GM19025 (cell line): Measurements from ENCODE around the gene RFLNA.
"Not testable (repeated sequence)": the region's sequence is repeated elsewhere in the genome, so short reads cannot be mapped to it uniquely, and the experiment has no call there.

Experiments
- ATAC-seq: cut with Tn5 transposase; IDR thresholded peaks from one replicate; pipeline ENCODE4 v1.9.1; 2021; ENCODE audit warnings: mild to moderate bottlenecking, low read depth, moderate library complexity; ENCODE audit not compliant: unreplicated experiment

Gene RFLNA

DNA sequence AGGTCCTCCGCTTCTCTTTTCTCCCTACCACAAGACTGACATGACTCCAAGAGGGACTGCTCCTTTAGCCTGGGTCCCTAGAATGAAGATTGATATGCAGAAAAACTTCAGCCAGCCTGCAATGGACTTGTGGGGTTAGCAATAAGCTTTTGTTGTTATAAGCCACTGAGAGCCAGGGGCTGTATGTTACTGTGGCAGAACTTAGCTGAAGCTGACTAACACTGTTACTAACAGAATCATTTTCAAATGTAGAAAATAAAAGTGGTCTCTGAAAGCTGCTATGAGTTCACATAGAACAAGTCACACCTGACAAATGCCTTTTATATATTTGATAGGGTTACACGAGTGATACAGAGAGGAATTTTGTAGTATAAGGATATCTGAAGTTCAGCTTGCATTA is 13.6 kb upstream of the RFLNA start:
- ATAC-seq, result no peak

DNA sequence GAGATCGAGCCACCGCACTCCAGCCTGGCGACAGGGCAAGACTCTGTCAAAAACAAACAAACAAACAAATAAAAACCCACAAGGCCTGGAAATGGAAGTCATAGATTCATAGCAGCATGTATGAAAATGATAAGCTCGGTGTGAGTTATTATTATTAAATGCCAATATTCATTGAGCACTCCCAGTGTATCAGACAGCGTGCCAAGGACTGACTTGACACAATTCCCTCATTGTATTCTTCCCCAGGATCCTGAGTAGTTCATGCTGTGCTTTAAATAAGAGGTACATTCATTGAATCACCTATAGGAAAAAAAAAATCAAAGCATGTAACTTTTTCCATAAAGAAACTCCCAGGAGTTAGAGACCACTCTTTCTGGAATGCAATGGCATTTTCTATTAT is 12.6 kb upstream of the RFLNA start:
- ATAC-seq, result no peak

DNA sequence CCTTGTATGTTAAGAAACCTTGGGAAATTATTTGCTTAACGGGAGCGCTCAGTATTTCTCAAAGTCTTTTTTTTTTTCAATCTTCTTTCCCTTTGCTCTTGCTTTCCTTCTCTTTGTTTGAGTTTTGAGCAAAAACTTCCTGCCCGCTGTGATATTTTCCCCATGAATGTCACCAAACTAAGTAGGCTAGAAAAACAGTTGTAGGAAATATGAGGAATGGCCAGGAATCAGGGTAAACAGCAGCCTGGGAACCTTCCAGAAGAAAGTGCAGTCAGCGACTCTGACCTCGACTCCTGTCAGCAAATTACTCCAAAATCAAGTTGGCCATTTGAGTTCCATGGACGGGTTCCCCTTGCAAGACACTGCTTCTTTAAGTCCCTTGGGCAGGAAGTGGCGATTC is 11.6 kb upstream of the RFLNA start:
- ATAC-seq, result no peak

DNA sequence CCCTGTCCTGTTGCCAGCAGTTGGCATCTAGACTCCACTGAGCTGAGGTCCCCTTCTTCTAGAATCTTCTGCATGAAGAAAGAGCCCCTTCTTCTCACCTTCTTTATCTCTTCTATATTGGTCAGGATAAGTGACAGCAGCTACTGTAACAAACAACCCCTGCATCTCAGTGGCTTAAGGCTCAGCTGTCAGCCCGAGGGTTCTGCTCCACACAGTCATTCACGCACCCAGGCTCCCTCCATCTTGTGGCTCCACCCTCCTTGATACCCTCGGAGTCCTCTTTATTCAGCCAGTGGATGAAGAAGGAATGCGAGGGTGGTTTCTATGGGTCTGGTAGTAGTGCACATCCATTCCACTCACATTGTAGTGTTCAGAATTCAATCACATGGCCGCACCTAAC is 10.5 kb upstream of the RFLNA start:
- ATAC-seq, result no peak

DNA sequence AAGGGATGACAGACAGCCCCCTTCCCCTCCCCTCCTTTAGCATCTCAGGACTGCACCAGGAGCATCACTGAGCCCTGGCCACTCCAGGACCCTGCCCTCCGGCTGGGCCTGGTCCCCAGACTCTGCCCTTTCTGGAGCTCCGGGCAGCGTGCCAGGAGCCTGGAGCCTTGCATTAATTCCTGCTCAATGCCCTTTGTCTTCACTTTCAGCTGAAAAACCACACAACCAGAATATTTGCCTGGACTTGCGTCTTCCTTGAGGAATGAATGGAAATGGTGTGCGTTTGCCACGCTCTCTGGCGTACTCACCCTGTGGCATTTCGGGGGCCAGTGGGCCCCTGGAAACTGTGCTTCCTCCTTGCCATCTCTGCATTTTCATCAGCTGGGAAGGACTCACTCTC is 8.5 kb upstream of the RFLNA start:
- ATAC-seq, result no peak

DNA sequence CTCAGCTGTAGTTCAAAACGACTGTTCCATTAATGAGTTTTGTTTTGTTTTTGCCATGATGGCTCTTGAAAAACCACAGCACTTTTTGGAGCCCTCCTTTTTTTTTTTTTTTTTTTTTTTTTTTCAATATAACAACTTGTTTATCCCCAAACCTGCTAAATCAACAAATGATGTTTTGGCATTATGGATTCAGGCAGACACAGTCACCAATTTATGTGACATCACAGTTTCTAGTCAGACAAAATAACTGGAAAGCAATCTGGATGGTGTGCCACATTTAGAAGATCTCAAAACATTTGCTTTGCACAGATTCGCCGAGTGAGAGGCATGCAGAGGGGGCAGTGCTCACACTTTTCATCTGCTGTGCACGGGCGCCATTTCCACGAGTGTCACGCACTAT is 7.9 kb upstream of the RFLNA start:
- no peak for ATAC-seq

DNA sequence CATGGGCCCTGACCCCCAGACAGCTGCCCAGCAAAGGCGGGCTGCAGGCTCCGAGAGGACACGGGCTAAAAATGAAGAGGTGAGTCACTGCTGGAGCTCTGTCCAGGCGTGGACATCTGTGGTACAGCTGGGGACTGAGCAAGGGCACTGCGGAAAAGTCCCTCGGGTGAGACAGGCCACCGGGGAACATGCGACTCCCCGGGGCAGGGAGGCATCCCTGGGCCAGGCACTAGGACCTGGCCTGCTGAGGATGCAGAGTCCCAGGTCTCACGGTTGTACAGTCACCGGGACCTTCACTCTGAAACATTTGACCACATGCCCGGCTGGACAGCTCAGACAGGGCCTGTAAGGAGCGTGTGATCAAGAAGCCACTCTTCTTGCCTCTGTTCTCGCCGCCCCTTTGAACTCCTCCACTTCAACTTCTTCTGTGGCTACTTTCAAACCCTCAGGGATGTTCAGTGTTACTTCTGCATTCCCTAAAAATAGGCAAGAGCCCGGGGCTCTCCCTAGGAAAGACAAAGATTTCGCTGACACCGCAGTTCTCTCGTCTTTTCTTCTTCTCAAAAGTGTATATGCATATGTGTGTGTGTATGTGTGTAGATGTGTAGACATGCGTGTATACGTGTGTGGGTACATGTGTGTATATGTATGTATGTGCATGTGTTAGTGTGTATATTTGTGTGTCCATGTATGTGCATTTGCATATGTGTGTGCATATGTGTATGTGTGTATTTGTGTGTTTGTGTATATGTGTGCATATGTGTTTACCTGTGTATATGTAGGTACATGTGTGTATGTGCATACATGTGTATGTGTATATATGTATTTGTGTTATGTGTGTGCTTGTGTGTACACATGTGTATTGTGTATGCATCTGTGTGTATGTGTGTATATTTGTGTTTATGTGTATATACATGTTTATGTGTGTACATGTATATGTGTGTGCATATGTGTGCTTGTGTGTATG is 5.0 kb upstream of the RFLNA start:
- no peak for ATAC-seq

DNA sequence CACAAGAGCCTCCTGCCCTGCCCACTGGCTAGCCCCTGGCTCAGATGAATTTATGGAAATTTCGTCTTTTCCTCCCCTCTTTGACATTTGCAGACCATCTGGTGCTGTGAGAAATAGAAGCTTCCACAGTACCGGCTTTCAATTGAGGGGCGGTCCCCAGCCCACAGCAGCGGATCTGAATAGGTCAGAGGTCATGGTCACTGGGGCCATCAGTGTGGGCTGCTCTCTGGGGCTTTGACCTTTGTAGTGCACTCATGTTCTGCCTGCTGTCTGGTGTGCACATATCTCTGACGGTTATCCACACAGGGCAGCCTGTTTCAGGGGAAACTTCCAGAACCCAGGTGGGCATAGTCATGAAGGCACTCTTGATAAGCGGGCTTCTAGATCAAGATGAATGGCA is 2.5 kb upstream of the RFLNA start:
- ATAC-seq, result no peak

DNA sequence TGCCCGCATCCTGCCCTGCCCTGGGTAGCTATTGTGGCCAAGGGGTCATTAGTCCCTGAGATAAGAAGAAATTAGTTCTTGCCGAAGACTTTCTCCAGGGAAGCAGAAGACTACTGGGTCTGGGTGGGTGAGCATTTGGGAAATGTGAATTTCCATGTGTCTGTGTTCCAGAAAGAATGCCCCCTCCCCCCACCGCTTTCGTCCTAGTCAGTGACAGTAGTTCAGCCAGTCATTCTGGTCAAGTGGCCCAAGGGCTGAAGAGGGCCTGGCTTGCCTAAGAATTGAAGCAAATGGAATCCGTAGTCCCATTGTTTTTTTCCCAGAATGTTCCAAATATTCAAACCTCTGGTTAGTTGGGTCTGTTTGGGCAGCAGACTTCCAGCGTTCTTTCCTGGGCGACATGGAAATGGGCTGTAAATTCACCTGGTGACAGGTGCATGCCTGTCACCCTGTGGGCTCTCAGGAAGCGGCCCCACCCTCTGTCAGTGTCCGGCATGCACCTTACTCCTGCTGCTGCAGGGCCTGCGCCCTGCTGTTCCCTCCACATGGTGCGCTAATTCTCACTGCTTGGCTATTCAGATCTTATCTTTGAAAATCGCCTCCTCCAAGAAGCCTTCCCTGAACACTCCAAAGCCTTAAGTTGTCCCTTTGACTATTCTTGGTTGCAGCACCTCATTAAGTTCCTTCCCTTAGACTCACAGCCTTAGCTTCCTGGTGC is 1.4 kb upstream of the RFLNA start:
- no peak for ATAC-seq

DNA sequence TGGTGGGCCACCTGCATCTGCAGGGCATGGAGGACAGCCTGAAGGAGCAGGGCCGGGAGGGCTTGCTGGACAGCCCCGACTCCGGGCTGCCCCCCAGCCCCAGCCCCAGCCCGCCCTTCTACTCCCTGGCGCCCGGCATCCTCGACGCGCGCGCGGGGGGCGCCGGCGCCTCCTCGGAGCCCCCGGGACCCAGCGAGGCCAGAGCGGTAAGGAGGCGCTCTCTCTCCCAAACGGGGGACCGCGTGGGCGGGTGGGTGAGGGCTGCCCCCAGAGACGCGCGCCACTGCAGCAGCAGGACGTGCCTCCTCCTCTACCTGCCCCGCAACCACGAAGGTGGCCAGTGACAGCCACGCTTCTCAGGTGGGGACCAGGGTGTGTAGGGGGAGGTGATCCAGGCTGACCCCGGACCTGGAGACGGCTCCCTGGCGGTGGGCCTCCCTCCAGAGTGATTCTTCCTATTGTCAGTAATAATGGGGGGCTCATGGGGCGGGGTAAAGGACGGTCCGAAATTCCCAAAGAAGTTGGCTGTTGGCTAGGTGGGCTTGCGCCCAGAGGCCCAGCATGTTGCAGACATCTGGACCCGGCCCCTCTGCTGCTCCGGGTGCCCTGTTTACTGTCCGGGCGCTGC is 652 bp downstream of the RFLNA start:
- ATAC-seq, result no peak

DNA sequence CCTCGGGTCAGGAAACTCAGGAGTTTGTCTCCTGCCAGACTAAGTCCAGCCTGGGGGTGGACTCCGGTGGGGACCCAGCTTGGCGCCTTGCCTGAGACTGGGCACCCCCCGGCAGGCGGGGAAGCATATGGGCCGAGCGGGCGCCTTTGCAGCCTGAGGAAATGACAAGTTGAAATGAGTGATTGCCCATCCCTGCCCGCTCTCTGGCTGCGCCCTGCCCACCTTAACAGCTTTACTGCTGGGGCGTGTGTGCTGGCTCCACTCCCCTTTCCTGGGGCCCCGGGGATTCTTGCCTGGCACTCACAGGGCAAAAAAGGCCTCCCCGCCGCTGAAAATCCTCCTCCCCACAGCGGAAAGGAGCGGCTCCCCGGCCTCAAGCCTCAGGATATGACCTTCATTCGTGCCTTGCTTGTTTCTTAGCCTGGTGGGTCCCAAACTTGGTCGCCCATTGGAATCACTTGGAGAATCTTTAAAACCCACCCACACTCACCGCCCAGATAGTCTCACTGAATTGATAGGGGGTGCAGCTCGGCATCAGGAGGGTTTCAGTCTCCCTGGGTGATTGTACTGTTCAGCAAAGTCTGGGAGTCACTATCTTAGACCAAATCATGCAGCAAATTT is 1.5 kb downstream of the RFLNA start:
- ATAC-seq, result no peak

DNA sequence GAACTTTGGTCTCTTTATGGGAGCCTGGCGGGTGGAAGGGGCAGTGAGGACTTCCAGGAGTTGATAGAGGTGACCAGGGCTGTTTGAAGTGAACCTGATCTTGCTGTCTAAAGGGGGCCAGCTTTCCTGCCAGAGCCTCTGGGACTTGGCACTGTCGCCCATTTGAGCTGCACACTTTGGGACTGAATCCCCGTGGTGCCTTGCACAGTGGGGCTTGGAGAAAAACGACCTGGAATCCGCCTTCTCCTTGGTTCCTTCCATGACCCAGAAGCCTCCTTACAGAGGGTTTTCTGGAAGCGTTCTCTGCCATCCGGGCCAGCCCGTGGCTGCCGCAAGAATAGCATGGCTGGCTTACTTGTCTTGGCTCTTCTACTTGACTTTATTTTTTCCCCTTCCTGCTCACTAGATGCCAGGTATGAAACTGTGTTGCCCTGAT is 2.0 kb downstream of the RFLNA start:
- no peak for ATAC-seq

DNA sequence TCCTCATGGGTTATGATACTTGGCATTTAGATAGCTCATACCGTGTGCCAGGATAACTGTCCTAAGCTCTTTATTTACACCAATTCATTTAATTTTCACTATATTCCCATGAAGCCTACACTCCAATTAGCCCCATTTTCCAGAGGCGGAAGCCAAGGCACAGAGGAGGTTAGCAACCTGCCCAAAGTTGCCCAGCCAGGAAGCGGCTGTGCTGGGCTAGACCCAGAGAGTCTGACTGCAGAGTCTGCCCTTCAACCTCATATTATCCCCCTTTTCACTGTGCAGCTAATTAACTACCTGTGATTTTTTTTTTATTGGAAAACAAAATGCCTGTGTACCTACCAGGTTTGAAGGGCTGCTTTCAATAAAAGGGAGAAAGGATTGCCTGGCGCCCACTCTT is 2.5 kb downstream of the RFLNA start:
- ATAC-seq, result no peak

DNA sequence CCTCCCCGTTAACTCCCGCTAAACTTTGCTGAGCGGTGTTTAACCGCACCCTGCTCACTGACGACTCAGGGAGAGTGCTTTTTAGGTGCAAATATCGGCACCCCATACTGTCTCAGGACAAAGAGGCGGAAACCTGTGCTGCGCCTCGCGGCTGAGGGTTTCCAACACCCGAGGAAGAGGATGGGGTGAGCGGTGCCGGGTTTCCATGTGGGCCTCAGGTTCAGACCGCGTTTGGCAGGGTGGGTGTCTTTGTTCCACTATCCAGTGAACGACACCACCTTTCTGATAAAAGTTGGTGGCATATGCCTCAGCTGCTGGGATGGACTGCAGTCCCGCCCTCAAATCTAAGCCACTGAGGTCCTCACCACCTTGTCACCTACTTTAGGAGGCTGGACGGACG is 3.0 kb downstream of the RFLNA start:
- no peak for ATAC-seq

DNA sequence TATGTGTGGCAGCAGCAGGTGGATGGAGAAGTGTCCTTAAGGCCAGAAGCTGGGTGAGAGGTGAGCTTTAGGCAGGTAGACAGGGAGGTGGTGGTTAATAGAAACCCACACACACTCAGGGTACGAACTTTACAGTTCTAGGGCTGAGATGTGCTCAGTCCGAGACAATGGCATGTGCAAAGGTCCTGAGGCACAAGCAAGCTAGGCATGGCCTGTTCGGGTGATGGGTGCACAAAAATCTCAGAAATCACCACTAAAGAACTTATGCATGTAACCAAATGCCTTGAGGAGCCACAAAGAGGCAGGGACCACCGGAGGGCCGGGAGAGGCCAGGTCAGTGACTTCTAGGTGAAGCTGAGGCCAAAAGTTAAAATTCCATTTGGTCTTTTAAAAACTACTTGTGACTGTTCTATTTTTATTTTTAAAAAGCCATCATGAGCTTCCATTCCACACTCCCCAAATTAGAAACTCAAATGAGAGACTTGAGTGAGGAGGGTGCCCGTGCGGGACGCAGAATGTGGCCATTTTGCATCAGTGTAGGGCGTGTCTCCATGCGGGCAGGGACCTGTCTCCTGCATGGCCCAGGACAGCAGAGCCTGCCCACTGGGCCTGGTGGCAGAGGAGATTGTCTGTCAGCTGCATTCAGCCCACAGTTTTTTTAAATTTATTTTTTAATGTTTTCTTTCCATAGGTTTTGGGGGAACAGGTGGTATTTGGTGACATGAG is 4.0 kb downstream of the RFLNA start:
- ATAC-seq, result no peak

DNA sequence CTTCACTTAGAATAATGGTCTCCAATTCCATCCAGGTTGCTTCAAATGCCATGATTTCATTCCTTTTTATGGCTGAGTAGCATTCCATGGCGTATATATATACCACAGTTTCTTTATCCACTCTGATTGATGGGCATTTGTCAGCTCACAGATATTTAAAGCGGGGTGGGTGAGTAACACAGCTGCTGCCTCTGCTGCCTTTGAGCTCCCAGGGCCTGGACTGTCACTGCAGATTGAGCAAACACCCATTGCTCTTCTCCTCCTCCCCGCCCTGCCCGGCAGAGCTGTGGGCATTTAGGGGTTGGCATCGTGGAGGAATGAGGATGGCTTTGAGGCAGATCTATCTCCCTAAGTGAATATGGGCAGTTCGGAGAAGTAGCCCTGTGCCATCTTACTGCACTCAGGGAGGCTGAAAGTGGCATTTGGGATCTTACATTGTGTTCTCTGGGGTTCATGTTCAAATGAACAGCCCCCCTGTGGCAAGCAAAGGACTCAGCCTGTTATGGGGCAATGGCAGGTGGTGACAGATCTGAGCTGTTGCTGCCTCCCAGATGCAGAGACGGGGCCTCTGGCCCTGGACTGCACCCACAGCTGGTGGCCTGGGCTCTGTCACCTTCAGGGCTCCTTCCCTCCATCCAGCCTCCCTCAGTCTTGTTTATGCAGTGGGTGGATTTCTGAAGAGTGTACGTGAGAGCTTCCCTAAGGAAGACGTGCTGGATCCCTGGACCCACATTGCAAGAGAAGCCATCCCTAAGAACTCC is 4.9 kb downstream of the RFLNA start:
- ATAC-seq, result no peak

DNA sequence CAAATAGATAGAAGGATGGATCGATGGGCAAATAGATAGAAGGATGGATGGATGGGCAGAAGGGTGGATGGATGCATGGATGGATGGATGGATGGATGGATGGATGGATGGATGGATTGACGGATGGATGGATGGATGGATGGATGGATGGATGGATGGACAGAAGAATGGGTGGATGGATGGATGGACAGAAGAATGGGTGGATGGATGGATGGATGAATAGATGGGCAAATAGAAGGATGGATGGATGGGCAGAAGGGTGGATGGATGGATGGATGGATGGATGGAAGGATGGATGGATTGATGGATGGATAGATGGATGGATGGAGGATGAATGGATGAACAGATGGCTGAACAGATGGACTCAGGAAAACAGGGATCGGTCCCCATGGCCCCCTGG is 5.8 kb downstream of the RFLNA start:
- not testable (repeated sequence) for ATAC-seq

DNA sequence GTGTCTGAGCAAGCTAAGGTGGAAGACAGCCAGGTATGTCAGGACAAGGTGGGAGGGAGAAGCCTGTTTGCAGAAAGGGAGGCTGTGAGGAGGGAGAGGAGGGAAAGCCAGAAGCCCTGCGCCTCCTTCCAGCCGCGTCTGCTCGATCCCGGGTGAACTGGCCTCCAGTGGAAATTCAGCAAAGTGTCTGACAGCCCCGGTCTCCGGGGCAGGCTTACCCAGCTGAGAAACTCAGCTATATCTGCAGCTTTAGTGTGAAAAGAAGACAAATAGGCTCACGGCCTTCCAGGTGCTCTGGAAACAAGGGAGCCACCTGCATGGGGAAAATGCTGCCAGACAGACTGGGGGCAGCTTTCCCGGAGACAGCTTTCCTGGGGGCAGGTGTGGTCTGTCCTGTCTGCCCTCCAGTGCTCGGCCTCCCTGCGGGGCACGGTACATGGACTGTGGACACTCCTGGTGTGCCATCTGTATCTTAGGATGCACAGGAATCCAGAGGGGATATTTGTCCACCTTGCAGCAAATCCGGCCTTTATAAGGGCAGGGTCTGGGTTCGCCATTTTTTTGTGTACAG is 6.3 kb downstream of the RFLNA start:
- ATAC-seq, result no peak

DNA sequence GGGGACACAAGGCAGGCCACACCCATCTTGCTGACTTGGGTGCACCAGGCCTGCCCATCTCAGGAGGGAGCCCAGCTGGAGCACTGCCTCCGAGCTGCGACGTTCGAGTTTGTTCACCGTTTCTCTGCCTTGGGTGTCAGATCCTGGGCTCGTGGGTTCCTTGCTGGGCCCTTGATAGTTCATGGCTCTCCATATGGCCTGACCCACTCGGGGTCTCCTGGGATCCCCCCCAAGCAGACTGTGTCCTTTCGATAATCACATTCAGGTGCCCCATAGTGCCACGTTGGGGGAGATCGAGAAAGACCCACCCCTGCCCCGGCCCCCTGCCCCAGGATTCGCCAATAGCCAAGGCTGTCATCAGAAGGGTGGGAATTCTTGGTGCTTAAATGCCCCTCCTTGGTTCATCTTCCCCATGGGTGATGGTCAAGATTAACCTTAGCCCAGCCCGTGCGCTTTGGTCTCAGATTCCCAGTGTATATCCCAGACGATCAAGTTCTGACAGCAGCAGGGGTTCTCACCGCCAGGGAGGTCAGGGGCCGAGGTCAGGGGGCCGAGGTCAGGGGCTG is 7.4 kb downstream of the RFLNA start:
- no peak for ATAC-seq
